Measurements from ENCODE around the gene CHPT1. TPM values are rescaled to one million over a fixed set of nuclear protein-coding genes. Genes with fewer than 3 reads are reported as not detected.

CHPT1 gene
- total and polyA plus RNA-seq, 9 of the 15 experiments (the other 6 are each of a cell fraction or from before 2014, with no cell fraction given), result 15.3 to 210 (median 91.9) TPM

- no peak; a peak in 1 of 4 replicates for TF ChIP-seq MLLT1 (IDR thresholded peaks at IDR 0.05)
- TF ChIP-seq ETS2 (tag; IDR thresholded peaks at IDR 0.05; ENCODE audit: borderline replicate concordance, poor library complexity, severe bottlenecking), result no peak
- TF ChIP-seq SRSF3 (IDR thresholded peaks at IDR 0.05; ENCODE audit: insufficient read depth, low read length), result no peak
- no peak for TF ChIP-seq ZNF507 (tag; conservative IDR thresholded peaks at IDR 0.05)
- TF ChIP-seq LEF1 (IDR thresholded peaks at IDR 0.05), result peak; percentile 88
- TF ChIP-seq GATA2 (CRISPR knock-in tag; IDR thresholded peaks at IDR 0.05), result peak; percentile 85
- TF ChIP-seq ZNF444 (CRISPR knock-in tag; IDR thresholded peaks at IDR 0.05), result no peak
- TF ChIP-seq OTX1 (CRISPR knock-in tag; IDR thresholded peaks at IDR 0.05), result no peak
- no peak for TF ChIP-seq FIP1L1 (IDR thresholded peaks at IDR 0.05; ENCODE audit: low read depth, low read length, poor library complexity, severe bottlenecking)
- TF ChIP-seq PHF21A (IDR thresholded peaks at IDR 0.05; ENCODE audit: borderline replicate concordance, low read depth), result no peak
- TF ChIP-seq ZNF830 (CRISPR knock-in tag; IDR thresholded peaks at IDR 0.05), result no peak
- TF ChIP-seq ZNF764 (CRISPR knock-in tag; IDR thresholded peaks at IDR 0.05; ENCODE audit: low read depth), result no peak
- peak; percentile 79 for TF ChIP-seq MXI1 (IDR thresholded peaks at IDR 0.05; ENCODE audit: low read depth, low read length)
- peak; percentile 65 for TF ChIP-seq BCOR (IDR thresholded peaks at IDR 0.05)
- peak in 1 of 3 experiments; percentile 29 for TF ChIP-seq YY1 (IDR thresholded peaks at IDR 0.05; ENCODE audit: borderline replicate concordance in 1 of 3, control insufficient read depth in 1 of 3, extremely low read depth in 1 of 3, insufficient read depth in 3 of 3, insufficient read length in 1 of 3, insufficient replicate concordance in 2 of 3, low read depth in 1 of 3, low read length in 2 of 3)
- TF ChIP-seq NFE2 (IDR thresholded peaks at IDR 0.05; ENCODE audit: low read depth), result peak; percentile 42; the same call in 1 of the 2 replicates
- TF ChIP-seq NBN (IDR thresholded peaks at IDR 0.05; ENCODE audit: low read depth), result no peak; the same call in 1 of the 2 replicates
- no peak for TF ChIP-seq SNRNP70 (optimal IDR thresholded peaks at IDR 0.05; ENCODE audit: low read depth, low read length)
- TF ChIP-seq ZNF282 (CRISPR knock-in tag; IDR thresholded peaks at IDR 0.05), result no peak
- no peak for TF ChIP-seq SMAD1 (IDR thresholded peaks at IDR 0.05; ENCODE audit: low read depth, low read length, partially characterized antibody)
Measured at GRCh38 chr12:101696251-101697196, 916 bp upstream of the CHPT1 start (continued).

All from K562 (cell line).